Muscle of back (tissue), 11 donors: ENCODE results near the gene C2CD2. TPM values are rescaled to one million over a fixed set of nuclear protein-coding genes. Genes with fewer than 3 reads are reported as not detected.
A peak's percentile ranks its signal among the peaks of the same experiment; 100 is the strongest.

Experiments
- DNase-seq, 3 donors: peaks; one replicate each; pipeline versions ENCODE4 v3.0.0 to v3.0.0-alpha.2; 2013
- polyA plus RNA-seq, 10 donors: library from polyadenylated mRNA; unstranded; fragments of 120-200 nt; gene quantifications; one replicate each; pipeline ENCODE4 v1.2.1, GENCODE V29; 2013; ENCODE audit not compliant: insufficient read length in 10 of 10

Gene C2CD2
- polyA plus RNA-seq, 10 donors, result 6.5 to 13.1 (median 10.9) TPM

GRCh38 chr21:41890355-41890754, 63.5 kb downstream of the C2CD2 start:
- no peak for DNase-seq

DNA sequence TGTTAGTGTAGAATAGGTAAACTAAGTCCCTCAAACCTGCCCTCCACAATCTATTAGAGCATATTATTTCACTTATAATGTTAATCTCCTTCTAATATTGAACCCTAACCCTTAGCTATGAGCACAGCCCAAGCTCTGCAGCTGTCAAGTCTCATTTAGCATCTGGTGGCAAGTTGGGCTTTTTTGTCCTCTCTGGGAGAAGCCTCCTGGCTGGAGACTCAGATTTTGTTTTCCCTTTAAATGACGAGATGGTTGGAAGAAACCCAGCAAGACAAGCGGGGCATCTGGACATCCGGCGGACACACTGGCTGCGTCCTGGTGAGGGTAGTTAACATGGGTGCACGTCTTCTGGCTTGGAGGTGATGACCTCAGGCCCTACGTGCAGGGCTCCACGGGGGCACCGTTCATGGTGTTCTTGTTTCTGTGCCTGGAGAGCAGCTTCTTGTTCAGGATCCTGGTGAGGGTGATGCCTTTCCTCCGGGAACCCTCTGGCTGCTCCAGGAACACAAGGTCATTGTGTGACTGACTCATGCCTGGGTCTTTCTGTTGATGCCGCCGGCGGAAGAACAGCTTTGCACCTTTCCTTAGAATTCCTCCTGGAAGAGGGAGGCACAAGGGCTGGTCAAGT, 65.0 kb downstream of the C2CD2 start:
- no peak for DNase-seq

DNA sequence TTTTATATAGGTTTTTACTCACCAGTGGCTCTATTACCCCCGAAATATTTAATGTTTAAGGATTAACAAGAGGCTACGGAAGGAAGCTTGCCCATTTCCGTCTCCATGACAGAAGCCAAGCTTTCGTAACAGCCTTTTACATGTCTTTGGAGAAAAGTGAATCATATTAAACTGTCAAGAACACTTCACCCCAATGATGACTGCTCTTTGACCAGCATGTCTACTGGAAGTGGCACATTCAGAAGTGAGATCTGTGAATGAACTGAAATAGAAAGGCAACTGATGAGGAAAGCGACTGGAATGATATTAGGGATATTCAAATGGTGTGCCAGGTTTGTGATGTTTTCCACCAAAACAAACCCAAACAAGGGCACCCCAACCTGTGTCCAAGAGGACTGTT, 66.2 kb downstream of the C2CD2 start:
- no peak for DNase-seq

DNA sequence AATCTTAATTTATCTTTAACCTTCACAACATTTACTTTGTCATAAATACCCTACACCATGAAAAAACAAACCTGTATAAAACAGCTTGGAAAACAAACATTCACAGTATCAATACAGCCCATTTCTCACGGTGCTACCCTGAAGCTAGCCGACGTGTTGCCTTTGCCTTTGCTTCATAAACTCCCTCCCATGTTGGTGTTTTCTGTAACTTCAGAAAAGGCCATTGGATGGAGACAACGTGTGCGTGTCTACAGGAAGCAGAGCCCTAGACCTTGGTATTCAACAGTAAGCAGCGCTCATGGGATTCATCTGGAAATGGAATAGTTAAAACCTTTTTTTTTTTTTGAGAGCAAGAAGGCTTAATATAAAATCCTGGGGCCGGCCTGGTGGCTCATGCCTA, 67.5 kb downstream of the C2CD2 start:
- no peak for DNase-seq

DNA sequence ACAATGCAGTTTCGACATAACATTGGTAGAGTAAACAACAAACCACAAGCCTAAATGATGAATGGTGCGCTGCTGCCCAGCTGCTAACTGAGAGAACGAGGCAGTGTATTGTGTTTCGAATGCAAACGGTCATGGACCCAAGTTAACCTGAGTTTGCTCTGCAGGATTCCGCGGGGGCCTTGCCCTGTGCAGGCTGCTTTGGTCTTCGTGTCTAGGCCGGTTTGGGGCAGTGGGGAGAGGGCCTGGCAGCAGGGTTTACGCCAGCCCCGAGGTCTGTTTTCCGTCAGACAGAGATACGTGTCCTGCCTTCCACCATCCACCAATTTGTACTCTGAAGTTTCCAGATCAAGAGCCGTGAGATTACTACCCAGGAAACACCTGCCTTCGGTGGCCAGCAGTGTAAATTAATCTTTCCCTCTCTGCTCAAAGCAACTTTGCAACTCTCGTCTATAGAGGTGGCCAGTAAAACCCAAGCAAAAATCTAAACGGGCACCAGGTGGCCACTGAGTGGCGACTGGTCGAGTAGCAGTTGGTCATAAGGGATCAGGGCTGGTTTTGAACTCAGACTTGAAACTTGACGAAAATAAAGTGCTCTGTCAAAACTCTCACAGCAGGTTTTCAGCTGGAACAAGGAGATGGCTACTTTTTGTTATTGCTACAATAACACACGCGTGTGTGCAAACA, 68.3 kb downstream of the C2CD2 start:
- no peak for DNase-seq

DNA sequence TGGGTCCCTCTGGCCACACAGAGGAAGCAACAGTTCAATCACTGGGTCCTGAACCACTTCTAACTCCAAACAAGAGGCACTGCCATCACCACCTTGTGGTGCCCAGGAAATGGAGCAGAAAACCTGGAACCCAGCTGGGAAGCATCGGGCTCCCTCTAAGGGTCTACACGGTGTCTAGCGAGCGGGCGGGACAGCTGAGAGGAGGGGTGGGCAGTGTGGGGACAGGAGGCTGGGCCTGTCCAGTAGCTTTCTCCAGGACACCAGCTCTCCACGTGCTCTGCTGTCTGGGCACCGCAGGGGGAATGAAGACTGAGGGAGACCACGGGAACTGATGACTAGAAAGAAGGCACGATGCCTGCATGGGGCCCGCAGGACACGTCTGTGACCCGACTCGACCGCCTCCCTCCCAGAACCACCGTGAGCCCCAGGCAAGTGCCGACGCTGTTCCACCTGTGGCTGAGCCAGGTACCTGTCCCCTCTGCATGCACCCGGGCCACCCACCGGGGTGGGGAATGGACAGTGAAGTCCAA, 69.3 kb downstream of the C2CD2 start:
- no peak for DNase-seq

GRCh38 chr21:41883582-41883981, 70.2 kb downstream of the C2CD2 start:
- DNase-seq, result no peak

GRCh38 chr21:41881051-41881450, 72.8 kb downstream of the C2CD2 start:
- no peak for DNase-seq

DNA sequence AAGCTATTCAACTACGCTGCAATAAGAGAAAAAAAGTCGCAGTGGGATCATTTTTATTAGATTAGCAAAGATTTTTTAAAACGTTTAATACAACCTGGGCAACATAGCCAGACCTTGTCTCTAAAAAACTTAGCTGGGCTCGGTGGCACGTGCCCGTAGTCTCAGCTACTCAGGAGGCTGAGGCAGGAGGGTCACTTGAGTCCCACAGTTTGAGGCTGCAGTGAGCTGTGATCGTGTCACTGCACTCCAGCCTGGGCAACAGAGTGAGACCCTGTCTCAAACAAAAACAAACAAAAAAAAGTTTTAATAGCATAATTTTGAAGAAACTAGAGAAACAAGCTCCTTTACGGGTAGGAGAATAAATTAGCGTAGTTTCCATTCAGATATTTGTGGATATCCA, 73.7 kb downstream of the C2CD2 start:
- DNase-seq, result no peak

DNA sequence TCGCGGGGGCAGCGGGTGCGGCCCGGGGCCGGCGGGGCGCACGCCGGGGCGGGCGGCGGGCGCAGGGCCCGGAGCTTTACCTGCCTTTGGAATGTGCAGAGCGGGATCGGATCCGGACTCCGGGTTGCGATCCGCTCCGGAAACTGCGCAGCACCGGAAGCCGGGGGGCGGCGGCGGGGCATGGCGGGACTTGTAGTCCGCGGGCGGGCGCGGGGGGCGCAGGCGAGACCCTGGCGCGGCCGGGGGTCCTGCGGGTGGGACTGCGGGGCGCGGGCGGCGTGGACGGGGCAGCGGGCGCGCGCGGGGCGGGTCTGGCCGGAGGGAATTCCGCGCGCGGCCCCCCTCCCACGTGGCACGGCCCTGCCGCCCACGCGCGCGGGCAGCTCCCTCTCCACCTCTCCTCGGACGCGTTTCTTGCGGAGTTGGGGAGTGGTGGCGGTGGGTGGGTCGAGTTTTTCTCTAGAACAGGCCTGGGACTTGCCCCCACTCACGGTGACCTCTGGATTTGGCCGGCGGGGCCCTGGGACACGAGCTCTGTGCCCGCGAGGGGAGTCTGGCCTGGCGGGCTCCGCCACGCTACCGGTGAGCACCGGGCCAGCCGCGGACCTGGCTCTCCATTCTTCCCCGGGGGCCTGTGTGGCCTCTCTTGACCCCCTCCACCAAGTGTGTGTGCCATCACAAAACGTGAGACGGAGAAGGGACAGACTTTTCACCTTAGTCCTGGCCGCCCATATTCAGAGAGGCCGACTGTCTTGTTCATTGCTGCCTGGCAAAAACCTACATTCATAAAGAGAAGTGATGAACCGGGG, 74.4 kb downstream of the C2CD2 start, which contains the start of gene PRDM15:
Gene PRDM15 (minus strand): TSS at position 155 of the 809 bp plus-strand sequence. CDS start 18,981 bp downstream, outside the sequence.
- peak; percentile 82 to 89 (median 85) for DNase-seq

- DNase-seq, result peak; percentile 84 to 92 (median 87)
Observed at GRCh38 chr21:41878831-41879189, 75.0 kb downstream of the C2CD2 start.

- peak; percentile 23 to 71 (median 40) for DNase-seq
Observed at GRCh38 chr21:41877901-41878830, 75.7 kb downstream of the C2CD2 start.

GRCh38 chr21:41876928-41877652, 76.7 kb downstream of the C2CD2 start:
- DNase-seq, result no peak

DNA sequence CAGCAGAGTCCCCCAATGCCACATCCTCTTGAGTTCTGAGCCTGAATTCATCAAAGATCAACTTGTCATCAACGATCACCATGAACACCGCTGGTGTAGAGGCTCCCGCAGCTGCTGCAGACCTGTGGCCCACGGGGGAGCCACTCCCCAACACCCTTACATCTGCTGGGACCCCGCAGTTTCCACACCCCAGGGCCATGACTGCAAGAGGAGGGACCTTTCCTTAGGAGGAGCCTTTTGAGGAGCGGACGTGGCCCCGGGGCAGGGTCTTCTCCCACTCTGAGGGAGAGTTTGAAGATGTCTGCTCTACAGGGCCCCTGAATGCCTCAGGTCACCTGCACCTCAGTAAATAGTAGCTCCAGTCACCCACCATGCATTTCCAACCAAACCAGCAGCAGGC, 77.4 kb downstream of the C2CD2 start:
- no peak for DNase-seq

GRCh38 chr21:41875086-41875485, 78.7 kb downstream of the C2CD2 start:
- no peak for DNase-seq

DNA sequence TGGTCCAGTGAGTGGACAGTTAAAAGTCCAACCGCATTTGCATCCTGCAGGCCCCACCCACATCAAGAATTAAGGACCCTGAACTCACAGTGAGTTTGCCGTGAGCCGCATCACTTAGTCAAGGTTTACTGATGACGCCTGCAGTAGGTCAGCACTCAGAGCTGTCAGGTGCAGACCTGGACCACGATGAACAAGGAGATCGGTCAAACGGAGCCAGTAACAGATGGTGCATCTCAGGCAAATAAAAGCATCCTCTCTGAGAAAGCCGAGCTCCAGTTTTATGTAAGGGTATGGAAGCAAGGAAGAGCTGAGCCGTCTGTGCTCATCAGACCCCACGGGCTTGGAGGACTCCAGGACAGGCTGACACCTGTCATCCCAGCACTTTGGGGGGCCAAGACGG, 79.2 kb downstream of the C2CD2 start:
- no peak for DNase-seq

GRCh38 chr21:41873426-41873825, 80.4 kb downstream of the C2CD2 start:
- DNase-seq, result no peak

DNA sequence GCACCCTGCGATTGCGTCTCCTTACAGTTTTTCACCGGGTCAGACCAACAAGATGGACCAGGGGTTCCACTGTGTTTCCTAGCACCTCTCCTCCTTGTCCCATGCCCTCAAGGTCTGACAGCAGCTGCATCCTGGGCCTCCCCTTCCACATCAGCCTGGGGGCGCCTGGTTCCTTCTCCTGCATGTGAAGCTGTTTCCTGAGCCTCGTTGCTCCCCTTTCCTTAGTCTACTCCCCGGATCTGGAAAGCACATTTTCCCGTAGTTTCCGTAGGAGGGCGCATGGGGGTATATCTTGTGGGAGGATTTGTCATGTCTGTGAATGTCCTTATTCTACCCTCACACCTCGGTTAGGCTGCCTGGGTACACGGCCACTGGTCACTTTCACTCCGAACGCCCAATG, 80.8 kb downstream of the C2CD2 start:
- no peak for DNase-seq

DNA sequence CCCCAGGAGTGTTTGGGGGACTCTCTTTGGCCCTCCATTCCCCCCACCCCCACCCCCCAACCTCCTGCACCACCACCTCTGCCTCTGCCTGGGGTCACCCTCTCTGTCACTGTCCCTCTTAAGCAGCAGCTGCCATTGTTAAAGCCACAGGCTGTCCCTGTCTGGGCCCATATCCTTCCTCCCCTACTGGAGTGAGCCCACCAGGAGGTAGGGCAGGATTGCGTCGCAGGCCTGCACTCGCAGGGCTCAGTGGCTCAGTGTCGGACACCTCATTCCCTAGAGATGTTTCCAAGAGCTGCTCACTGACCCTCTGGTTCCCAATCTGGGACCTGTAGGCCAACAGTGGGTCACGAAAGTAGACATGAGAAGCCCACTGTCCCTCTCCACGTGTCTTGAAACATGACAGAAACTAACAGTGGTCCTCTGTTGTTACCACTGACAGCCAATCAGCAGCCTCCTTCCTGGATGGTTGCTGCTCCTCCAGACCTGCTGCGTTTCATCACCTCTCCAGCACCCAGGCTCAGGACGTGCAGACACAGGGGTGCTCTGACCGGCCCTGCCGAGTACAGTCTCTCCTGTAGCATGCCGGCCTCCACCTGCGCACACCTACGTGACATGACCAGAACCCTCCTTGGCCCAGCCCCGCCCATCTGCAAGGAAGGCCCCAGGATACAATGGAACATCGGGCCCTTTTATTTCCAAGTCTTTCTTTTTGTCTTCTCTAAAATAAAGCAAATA, 82.4 kb downstream of the C2CD2 start:
- no peak for DNase-seq

- no peak for DNase-seq
Observed at GRCh38 chr21:41869771-41870170, 84.0 kb downstream of the C2CD2 start.
